ENCODE data around the gene BTNL3. TPM values are rescaled to one million over a fixed set of nuclear protein-coding genes. Genes with fewer than 3 reads are reported as not detected.

BTNL3 gene
- total RNA-seq, 2 donors from 2014 or later: 1.6 TPM; not detected in 1

- Histone ChIP-seq H3K9me3 (no peaks in the 10 kb centered on the region), H3K27ac (no peak overlapping the region), H3K4me1 (replicated peaks) (no peaks in the 10 kb centered on the region), H3K27me3 (replicated peaks; ENCODE audit: insufficient read depth) (no peaks in the 10 kb centered on the region), H3K4me3 (no peak overlapping the region), H3K36me3 (no peaks in the 10 kb centered on the region)
- intact Hi-C loops (cut with DNase I): no loop called here
- DNase-seq (ENCODE audit: low spot score): no peak
- no peak for TF ChIP-seq POLR2A (IDR thresholded peaks at IDR 0.05)
- no peak for TF ChIP-seq POLR2AphosphoS5 (IDR thresholded peaks at IDR 0.05)
- WGBS: 62% methylated on average over 8 of the region's 8 CpGs
These were observed 50.8 kb downstream of the BTNL3 start for GRCh38 chr5:181039471-181039870.

- no peak for TF ChIP-seq CTCF (IDR thresholded peaks at IDR 0.05)
- TF ChIP-seq POLR2AphosphoS5 (IDR thresholded peaks at IDR 0.05): no peak
- TF ChIP-seq POLR2A (IDR thresholded peaks at IDR 0.05): no peak
- H3K9me3 ChIP-seq: no peaks in the 10 kb centered on the region
- H3K4me1 ChIP-seq (replicated peaks): no peaks in the 10 kb centered on the region
- H3K27me3 ChIP-seq (replicated peaks; ENCODE audit: insufficient read depth): no peaks in the 10 kb centered on the region
- H3K36me3 ChIP-seq: no peaks in the 10 kb centered on the region
- DNase-seq (ENCODE audit: low spot score): no peak
- 66% methylated on average over 17 of the region's 17 CpGs for WGBS
- H3K4me3 ChIP-seq: no peak within 1 kb of the TSS
- intact Hi-C loops (cut with DNase I): no loop called here
- no peak within 1 kb of the TSS for H3K27ac ChIP-seq
These were observed 51.4 kb downstream of the BTNL3 start, which contains the start of gene BTNL9 for GRCh38 chr5:181039931-181040630. Gene BTNL9, plus strand, starts transcription at chr5:181040266. Its CDS starts 5,224 bp downstream, at chr5:181045490.

GRCh38 chr5:181040631-181040945, 51.9 kb downstream of the BTNL3 start:
- Histone ChIP-seq H3K27me3 (replicated peaks; ENCODE audit: insufficient read depth) (no peaks in the 10 kb centered on the region), H3K4me3 (no peak overlapping the region), H3K4me1 (replicated peaks) (no peaks in the 10 kb centered on the region), H3K27ac (no peak overlapping the region), H3K9me3 (no peaks in the 10 kb centered on the region), H3K36me3 (no peaks in the 10 kb centered on the region)
- no peak for DNase-seq (ENCODE audit: low spot score)
- TF ChIP-seq POLR2AphosphoS5 (IDR thresholded peaks at IDR 0.05): no peak
- no peak for TF ChIP-seq CTCF (IDR thresholded peaks at IDR 0.05)
- no peak for TF ChIP-seq POLR2A (IDR thresholded peaks at IDR 0.05)
- 82% methylated on average over 8 of the region's 8 CpGs for WGBS
- intact Hi-C loops (cut with DNase I): no loop called here

GRCh38 chr5:181041043-181041442, 52.4 kb downstream of the BTNL3 start:
- H3K9me3 ChIP-seq: no peaks in the 10 kb centered on the region
- no peak for DNase-seq (ENCODE audit: low spot score)
- intact Hi-C loops (cut with DNase I): no loop called here
- no peak overlapping the region for H3K4me3 ChIP-seq
- no peaks in the 10 kb centered on the region for H3K27me3 ChIP-seq (replicated peaks; ENCODE audit: insufficient read depth)
- TF ChIP-seq POLR2A (IDR thresholded peaks at IDR 0.05) (no peak), CTCF (IDR thresholded peaks at IDR 0.05) (no peak), POLR2AphosphoS5 (IDR thresholded peaks at IDR 0.05) (no peak)
- no peak overlapping the region for H3K27ac ChIP-seq
- H3K4me1 ChIP-seq (replicated peaks): no peaks in the 10 kb centered on the region
- 57% methylated on average over 6 of the region's 6 CpGs for WGBS
- H3K36me3 ChIP-seq: no peaks in the 10 kb centered on the region

- no peak for DNase-seq (ENCODE audit: low spot score)
- 68% methylated on average over 15 of the region's 15 CpGs for WGBS
These were observed 53.5 kb downstream of the BTNL3 start for GRCh38 chr5:181042036-181042713.

GRCh38 chr5:181042722-181043121, 54.1 kb downstream of the BTNL3 start:
- no peak for TF ChIP-seq CTCF (IDR thresholded peaks at IDR 0.05)
- TF ChIP-seq POLR2AphosphoS5 (IDR thresholded peaks at IDR 0.05): no peak
- TF ChIP-seq POLR2A (IDR thresholded peaks at IDR 0.05): no peak
- 71% methylated on average over 11 of the region's 11 CpGs for WGBS
- H3K36me3 ChIP-seq: no peaks in the 10 kb centered on the region
- DNase-seq (ENCODE audit: low spot score): no peak
- no peak overlapping the region for H3K4me3 ChIP-seq
- peaks cover 1% of the 10 kb centered on the region for H3K27me3 ChIP-seq (replicated peaks; ENCODE audit: insufficient read depth)
- no peak overlapping the region for H3K27ac ChIP-seq
- no peaks in the 10 kb centered on the region for H3K9me3 ChIP-seq
- intact Hi-C loops (cut with DNase I): no loop called here
- H3K4me1 ChIP-seq (replicated peaks): no peaks in the 10 kb centered on the region

More at GRCh38 chr5:181042036-181042713, 53.5 kb downstream of the BTNL3 start:
- Histone ChIP-seq H3K27me3 (replicated peaks; ENCODE audit: insufficient read depth) (no peaks in the 10 kb centered on the region), H3K4me1 (replicated peaks) (no peaks in the 10 kb centered on the region), H3K4me3 (no peak overlapping the region), H3K36me3 (no peaks in the 10 kb centered on the region), H3K27ac (no peak overlapping the region), H3K9me3 (no peaks in the 10 kb centered on the region)
- TF ChIP-seq POLR2A (IDR thresholded peaks at IDR 0.05): no peak
- intact Hi-C loops (cut with DNase I): no loop called here
